RWPE2 (cell line): Measurements from ENCODE around the gene PARL.

Experiments used
- ATAC-seq: fragments of 200-7000 bp; cut with Tn5 transposase; 3 replicates; pipeline ENCODE4 v1.9.1; 2021; ENCODE audit warnings: low read depth
- DNase-seq: peaks from one replicate; pipeline ENCODE4 v3.0.0-alpha.2; 2020; ENCODE audit warnings: low spot score
- H3K27ac ChIP-seq: fragments of 450-650 bp; 2 replicates; pipeline ENCODE4 v1.5.1; 2017; ENCODE audit warnings: mild to moderate bottlenecking; ENCODE audit not compliant: poor library complexity, severe bottlenecking
- H3K27me3 ChIP-seq: fragments of 250-450 bp; sonication (Bioruptor Pico); 2 replicates; pipeline ENCODE4 v1.5.1; 2021; ENCODE audit warnings: mild to moderate bottlenecking, moderate library complexity; ENCODE audit not compliant: insufficient read depth, poor library complexity, severe bottlenecking
- H3K36me3 ChIP-seq: fragments of 250-450 bp; sonication (Bioruptor Pico); 2 replicates; pipeline ENCODE4 v1.5.1; 2020; ENCODE audit warnings: low read depth, mild to moderate bottlenecking, moderate library complexity
- H3K4me1 ChIP-seq: fragments of 250-450 bp; sonication (Bioruptor Pico); 2 replicates; pipeline ENCODE4 v1.5.1; 2021; ENCODE audit warnings: mild to moderate bottlenecking, moderate library complexity; ENCODE audit not compliant: insufficient read depth, poor library complexity, severe bottlenecking
- H3K4me3 ChIP-seq: fragments of 250-450 bp; sonication (Bioruptor Pico); 2 replicates; pipeline ENCODE4 v1.5.1; 2021; ENCODE audit warnings: mild to moderate bottlenecking, moderate library complexity; ENCODE audit not compliant: severe bottlenecking
- H3K9me3 ChIP-seq: fragments of 250-450 bp; sonication (Bioruptor Pico); 2 replicates; pipeline ENCODE4 v1.5.1; 2021; ENCODE audit warnings: mild to moderate bottlenecking, moderate library complexity; ENCODE audit not compliant: severe bottlenecking
- CTCF ChIP-seq: fragments of 450-650 bp; IDR thresholded peaks from one replicate; pipeline ENCODE4 v1.5.1; 2017; ENCODE audit warnings: mild to moderate bottlenecking, moderate library complexity; ENCODE audit not compliant: poor library complexity, severe bottlenecking

Gene PARL

GRCh38 chr3:183898028-183898431, 13.3 kb upstream of the PARL start:
- H3K4me1 ChIP-seq: no peaks in the 10 kb centered on the region
- H3K4me3 ChIP-seq: no peak overlapping the region
- DNase-seq: no peak
- no peaks in the 10 kb centered on the region for H3K9me3 ChIP-seq
- H3K27me3 ChIP-seq: no peaks in the 10 kb centered on the region
- TF ChIP-seq CTCF: no peak
- H3K36me3 ChIP-seq: no peaks in the 10 kb centered on the region
- H3K27ac ChIP-seq: no peak overlapping the region
- no peak for ATAC-seq

GRCh38 chr3:183897606-183898005, 12.9 kb upstream of the PARL start:
- no peak for TF ChIP-seq CTCF
- Histone ChIP-seq H3K9me3 (no peaks in the 10 kb centered on the region), H3K27me3 (no peaks in the 10 kb centered on the region), H3K4me1 (no peaks in the 10 kb centered on the region), H3K27ac (no peak overlapping the region), H3K4me3 (no peak overlapping the region), H3K36me3 (no peaks in the 10 kb centered on the region)
- ATAC-seq: peak; percentile 48; the same call in 2 of the 3 replicates
- no peak for DNase-seq

- H3K9me3 ChIP-seq: no peaks in the 10 kb centered on the region
- ATAC-seq: no peak
- no peak overlapping the region for H3K27ac ChIP-seq
These were observed 11.9 kb upstream of the PARL start for GRCh38 chr3:183896610-183897009.

GRCh38 chr3:183896184-183896583, 11.5 kb upstream of the PARL start:
- H3K27me3 ChIP-seq: no peaks in the 10 kb centered on the region
- DNase-seq (no peak), ATAC-seq (no peak)
- no peaks in the 10 kb centered on the region for H3K9me3 ChIP-seq
- no peaks in the 10 kb centered on the region for H3K36me3 ChIP-seq
- H3K4me3 ChIP-seq: no peak overlapping the region
- H3K4me1 ChIP-seq: no peaks in the 10 kb centered on the region
- H3K27ac ChIP-seq: no peak overlapping the region
- TF ChIP-seq CTCF: no peak

More at GRCh38 chr3:183896610-183897009, 11.9 kb upstream of the PARL start:
- DNase-seq: no peak
- H3K4me3 ChIP-seq: no peak overlapping the region
- H3K27me3 ChIP-seq: no peaks in the 10 kb centered on the region
- TF ChIP-seq CTCF: no peak
- no peaks in the 10 kb centered on the region for H3K36me3 ChIP-seq
- no peaks in the 10 kb centered on the region for H3K4me1 ChIP-seq

GRCh38 chr3:183895774-183896173, 11.1 kb upstream of the PARL start:
- Histone ChIP-seq H3K9me3 (no peaks in the 10 kb centered on the region), H3K4me3 (no peak overlapping the region), H3K4me1 (no peaks in the 10 kb centered on the region), H3K27ac (no peak overlapping the region), H3K36me3 (no peaks in the 10 kb centered on the region), H3K27me3 (no peaks in the 10 kb centered on the region)
- ATAC-seq (no peak), DNase-seq (no peak)
- TF ChIP-seq CTCF: peak; percentile 0
